ENCODE measurements around the gene ZBTB7B. TPM values are rescaled to one million over a fixed set of nuclear protein-coding genes. Genes with fewer than 3 reads are reported as not detected.

The ZBTB7B gene
- total RNA-seq, 1 donor from 2014 or later: 83.1 TPM

DNA sequence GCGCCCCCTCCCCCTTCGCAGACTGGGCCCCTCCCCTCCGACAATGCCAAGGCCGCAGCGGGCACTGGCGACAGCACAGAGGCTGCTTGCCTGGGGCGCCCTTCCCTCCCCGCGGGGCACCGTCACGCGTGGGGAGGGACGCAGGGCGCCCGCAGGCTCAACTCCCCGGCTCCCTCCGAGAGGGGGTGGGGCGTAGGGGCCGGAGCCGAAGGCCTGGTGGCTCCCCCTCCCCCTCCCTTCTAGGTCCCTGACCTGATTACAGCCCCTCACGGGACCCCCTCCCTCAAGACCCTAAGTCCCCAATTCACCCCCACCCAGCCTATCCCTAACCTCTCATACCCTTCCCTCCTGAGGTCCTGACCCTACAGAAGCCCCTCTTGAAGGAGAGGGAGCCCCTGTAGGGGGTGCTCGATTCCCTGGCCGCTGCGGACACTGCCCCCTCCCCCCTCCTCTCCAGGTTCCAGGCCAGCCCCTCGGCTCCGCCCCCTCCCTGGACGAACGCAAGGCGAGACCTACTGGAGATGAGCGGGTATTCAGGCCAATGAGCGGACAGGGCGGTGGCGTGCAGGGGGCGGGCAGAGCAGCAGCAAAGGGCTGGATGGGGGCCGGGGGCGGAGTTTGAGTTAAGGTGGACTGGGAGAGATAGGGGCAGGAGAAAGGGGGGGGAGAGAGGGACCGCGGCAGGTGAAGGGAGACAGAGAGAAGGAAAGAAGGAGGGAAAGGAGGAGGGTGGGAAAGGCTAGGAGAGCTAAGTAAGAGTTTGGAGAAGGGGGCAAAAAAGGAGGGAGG, 733 bp upstream of the ZBTB7B start:
- Histone ChIP-seq H3K27ac (peak overlapping the region; percentile 97 to 98), H3K4me1 (peaks cover 19 to 41% of the 10 kb centered on the region in 2 donors), H3K36me3 (no peaks in the 10 kb centered on the region), H3K27me3 (no peaks in the 10 kb centered on the region), H3K9me3 (no peaks in the 10 kb centered on the region), H3K4me3 (peak overlapping the region; percentile 92 to 94)
- intact Hi-C loops (cut with DNase I): loop anchor here (1.0 to 5.0 kb wide), 7 partner anchors 15 to 960 kb away; partner anchors contain the start of genes ADAM15, ATP8B2, CKS1B and SLC50A1
- peak; percentile 99 to 100 for DNase-seq (ENCODE audit: low spot score in 2 of 2)
- TF ChIP-seq, protein P1, sequence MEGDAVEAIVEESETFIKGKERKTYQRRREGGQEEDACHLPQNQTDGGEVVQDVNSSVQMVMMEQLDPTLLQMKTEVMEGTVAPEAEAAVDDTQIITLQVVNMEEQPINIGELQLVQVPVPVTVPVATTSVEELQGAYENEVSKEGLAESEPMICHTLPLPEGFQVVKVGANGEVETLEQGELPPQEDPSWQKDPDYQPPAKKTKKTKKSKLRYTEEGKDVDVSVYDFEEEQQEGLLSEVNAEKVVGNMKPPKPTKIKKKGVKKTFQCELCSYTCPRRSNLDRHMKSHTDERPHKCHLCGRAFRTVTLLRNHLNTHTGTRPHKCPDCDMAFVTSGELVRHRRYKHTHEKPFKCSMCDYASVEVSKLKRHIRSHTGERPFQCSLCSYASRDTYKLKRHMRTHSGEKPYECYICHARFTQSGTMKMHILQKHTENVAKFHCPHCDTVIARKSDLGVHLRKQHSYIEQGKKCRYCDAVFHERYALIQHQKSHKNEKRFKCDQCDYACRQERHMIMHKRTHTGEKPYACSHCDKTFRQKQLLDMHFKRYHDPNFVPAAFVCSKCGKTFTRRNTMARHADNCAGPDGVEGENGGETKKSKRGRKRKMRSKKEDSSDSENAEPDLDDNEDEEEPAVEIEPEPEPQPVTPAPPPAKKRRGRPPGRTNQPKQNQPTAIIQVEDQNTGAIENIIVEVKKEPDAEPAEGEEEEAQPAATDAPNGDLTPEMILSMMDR (IDR thresholded peaks at IDR 0.05): peak in 2 of 3 experiments; percentile 50 to 59

DNA sequence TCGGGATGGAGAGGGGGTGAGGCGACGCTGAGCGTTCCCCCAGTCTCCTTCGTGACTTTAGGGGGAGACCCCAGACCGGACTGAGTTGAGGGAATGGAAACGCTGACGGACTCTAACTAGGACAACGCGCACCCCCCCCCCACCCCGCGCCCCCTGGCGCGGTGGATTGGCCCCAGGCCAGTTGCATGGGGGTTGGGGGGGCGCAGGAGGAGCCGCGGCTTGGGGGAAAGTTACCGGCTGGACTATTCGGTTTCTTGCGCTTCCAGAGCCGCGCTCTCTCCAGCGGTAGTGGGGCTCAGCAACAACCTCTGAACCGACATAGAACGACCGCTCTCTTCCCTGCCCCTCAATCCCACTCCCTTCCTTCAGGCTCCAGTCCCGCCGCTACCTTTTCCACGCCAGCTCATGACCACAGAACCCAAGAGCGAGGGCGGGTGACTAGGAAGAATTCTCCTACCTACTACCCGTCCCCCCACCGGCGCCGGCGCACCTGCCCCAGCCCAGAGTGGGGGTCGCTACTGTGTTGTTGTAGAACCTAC, 694 bp downstream of the ZBTB7B start:
- Histone ChIP-seq H3K36me3 (no peaks in the 10 kb centered on the region), H3K27ac (peak overlapping the region; percentile 97 to 98), H3K9me3 (no peaks in the 10 kb centered on the region), H3K4me3 (peak overlapping the region; percentile 92 to 94), H3K27me3 (no peaks in the 10 kb centered on the region), H3K4me1 (peaks cover 25 to 55% of the 10 kb centered on the region in 2 donors)
- TF ChIP-seq, protein P1 (IDR thresholded peaks at IDR 0.05): no peak
- intact Hi-C loops (cut with DNase I): loop anchor here (2.0 to 5.0 kb wide), 4 partner anchors 48 to 959 kb away; partner anchors contain the start of genes ADAM15, ATP8B2 and SLC50A1
- DNase-seq (ENCODE audit: low spot score in 2 of 2): peak in 1 of 2 donors; percentile 79

GRCh38 chr1:155003766-155004351, 1.3 kb downstream of the ZBTB7B start:
- intact Hi-C loops (cut with DNase I): loop anchor here (2.0 to 5.0 kb wide), 4 partner anchors 47 to 958 kb away; partner anchors contain the start of genes ADAM15, ATP8B2 and SLC50A1
- H3K36me3 ChIP-seq: no peaks in the 10 kb centered on the region
- no peaks in the 10 kb centered on the region for H3K9me3 ChIP-seq
- DNase-seq (ENCODE audit: low spot score in 2 of 2): peak in 1 of 2 donors; percentile 88
- peaks cover 25 to 56% of the 10 kb centered on the region in 2 donors for H3K4me1 ChIP-seq
- TF ChIP-seq, protein P1 (IDR thresholded peaks at IDR 0.05): no peak
- H3K27ac ChIP-seq: peak overlapping the region; percentile 97 to 98
- no peaks in the 10 kb centered on the region for H3K27me3 ChIP-seq
- peak overlapping the region; percentile 92 to 94 for H3K4me3 ChIP-seq

DNA sequence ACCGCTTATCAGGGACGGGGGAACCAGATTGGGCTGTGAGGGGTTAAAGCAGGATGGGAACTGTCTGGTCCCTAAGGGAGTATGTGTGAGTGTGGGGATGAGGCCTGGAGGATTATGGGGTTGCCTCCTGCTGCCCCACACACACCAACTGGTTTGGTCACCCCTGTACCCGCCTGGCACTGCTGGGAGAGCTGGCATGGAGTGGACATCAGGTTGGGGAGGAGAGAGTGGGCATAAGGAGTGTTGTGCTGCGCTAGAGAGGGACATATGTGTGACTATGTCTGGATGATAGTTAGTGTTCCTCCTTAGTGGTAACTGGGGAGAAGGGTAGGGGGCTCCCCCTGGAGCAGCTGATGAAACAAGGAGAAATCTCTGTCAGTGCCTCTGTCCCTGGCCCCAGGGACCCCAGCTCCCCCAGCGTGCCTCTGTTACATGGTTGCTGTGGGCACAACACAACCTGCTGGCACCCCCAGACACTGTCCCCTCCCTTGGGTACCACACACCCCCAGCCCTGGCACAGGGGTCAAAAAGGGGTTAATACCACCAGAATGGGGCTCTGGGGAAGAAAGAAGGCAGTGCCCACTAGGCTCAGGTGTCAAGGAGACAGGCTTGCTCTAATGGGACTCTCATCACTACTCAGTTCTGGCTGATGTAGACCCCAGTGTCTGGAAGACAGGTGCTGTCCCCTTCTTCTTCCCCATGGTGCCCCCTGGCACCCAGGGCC, 1.9 kb downstream of the ZBTB7B start:
- Histone ChIP-seq H3K4me3 (peak overlapping the region; percentile 92 to 94), H3K27me3 (no peaks in the 10 kb centered on the region), H3K9me3 (no peaks in the 10 kb centered on the region), H3K4me1 (peaks cover 21 to 52% of the 10 kb centered on the region in 2 donors), H3K27ac (peak overlapping the region; percentile 97 to 98), H3K36me3 (no peaks in the 10 kb centered on the region)
- no peak for DNase-seq (ENCODE audit: low spot score in 2 of 2)
- intact Hi-C loops (cut with DNase I): loop anchor here (5.0 kb wide), 3 partner anchors 133 to 958 kb away; partner anchors contain the start of genes ATP8B2 and SLC50A1
- TF ChIP-seq, protein P1 (IDR thresholded peaks at IDR 0.05): no peak
